SK-N-SH treated with all-trans-retinoic acid at 6 μM for 48 hours (cell line): Measurements from ENCODE around the gene LRRC4C.
"Not testable (repeated sequence)": the region's sequence is repeated elsewhere in the genome, so short reads cannot be mapped to it uniquely, and the experiment has no call there.

Experiments
- ATAC-seq: fragments of 200-7000 bp; cut with Tn5 transposase; 3 replicates; pipeline ENCODE4 v1.9.1; 2020; ENCODE audit warnings: mild to moderate bottlenecking, moderate library complexity
- ARNTL ChIP-seq: fragments of 450-650 bp; formaldehyde crosslinking; IDR thresholded peaks from 2 replicates; pipeline ENCODE4 v1.5.0; 2020; ENCODE audit warnings: low read depth, mild to moderate bottlenecking, moderate library complexity, borderline replicate concordance
- BACH2 ChIP-seq: fragments of 250-450 bp; sonication (Bioruptor Pico); IDR thresholded peaks from 2 replicates; pipeline ENCODE4 v1.9.0; 2021; ENCODE audit warnings: mild to moderate bottlenecking, borderline replicate concordance
- CSDC2 ChIP-seq: fragments of 250-450 bp; sonication (Bioruptor Pico); IDR thresholded peaks from 2 replicates; pipeline ENCODE4 v1.5.0; 2020; ENCODE audit warnings: mild to moderate bottlenecking, moderate library complexity
- GLIS3 ChIP-seq: fragments of 250-450 bp; sonication (Bioruptor Pico); IDR thresholded peaks from 2 replicates; pipeline ENCODE4 v1.5.0; 2020; ENCODE audit warnings: mild to moderate bottlenecking, moderate library complexity
- ISL1 ChIP-seq: fragments of 250-450 bp; sonication (Bioruptor Pico); IDR thresholded peaks from 2 replicates; pipeline ENCODE4 v2.1.2; 2022; ENCODE audit warnings: mild to moderate bottlenecking, moderate library complexity
- OSR1 ChIP-seq: fragments of 250-450 bp; sonication (Bioruptor Pico); IDR thresholded peaks from 2 replicates; pipeline ENCODE4 v1.8.0; 2022; ENCODE audit warnings: moderate library complexity, mild to moderate bottlenecking, inconsistent platforms
- PPARA ChIP-seq: fragments of 250-450 bp; sonication (Bioruptor Pico); IDR thresholded peaks from 2 replicates; pipeline ENCODE4 v1.5.0; 2020; ENCODE audit warnings: mild to moderate bottlenecking, borderline replicate concordance
- RARB ChIP-seq: fragments of 250-450 bp; sonication (Bioruptor Pico); IDR thresholded peaks from 2 replicates; pipeline ENCODE4 v1.8.0; 2021; ENCODE audit warnings: mild to moderate bottlenecking, moderate library complexity
- SNAI2 ChIP-seq: fragments of 250-450 bp; sonication (Bioruptor Pico); IDR thresholded peaks from 2 replicates; pipeline ENCODE4 v1.5.0; 2020; ENCODE audit warnings: mild to moderate bottlenecking, moderate library complexity
- TCF4 ChIP-seq: fragments of 250-450 bp; sonication (Bioruptor Pico); IDR thresholded peaks from 2 replicates; pipeline ENCODE4 v1.8.0; 2021; ENCODE audit warnings: mild to moderate bottlenecking, moderate library complexity, borderline replicate concordance
- TOX ChIP-seq: fragments of 250-450 bp; sonication (Bioruptor Pico); IDR thresholded peaks from 2 replicates; pipeline ENCODE4 v1.8.0; 2021; ENCODE audit warnings: mild to moderate bottlenecking, moderate library complexity, borderline replicate concordance
- TSHZ2 ChIP-seq: fragments of 250-450 bp; sonication (Bioruptor Pico); IDR thresholded peaks from 2 replicates; pipeline ENCODE4 v1.5.0; 2020; ENCODE audit warnings: mild to moderate bottlenecking, moderate library complexity
- ZC3H10 ChIP-seq: fragments of 250-450 bp; sonication (Bioruptor Pico); IDR thresholded peaks from 2 replicates; pipeline ENCODE4 v1.5.1; 2021; ENCODE audit warnings: mild to moderate bottlenecking, moderate library complexity
- ZFP3 ChIP-seq: fragments of 250-450 bp; sonication (Bioruptor Pico); IDR thresholded peaks from 2 replicates; pipeline ENCODE4 v1.5.0; 2020; ENCODE audit warnings: mild to moderate bottlenecking, moderate library complexity
- ZFP30 ChIP-seq: fragments of 450-650 bp; formaldehyde crosslinking; IDR thresholded peaks from 2 replicates; pipeline ENCODE4 v1.5.0; 2022; ENCODE audit warnings: mild to moderate bottlenecking, moderate library complexity
- ZNF565 ChIP-seq: fragments of 450-650 bp; formaldehyde crosslinking; conservative IDR thresholded peaks from 2 replicates; pipeline ENCODE4 v1.5.0; 2020; ENCODE audit warnings: low read depth, mild to moderate bottlenecking, moderate library complexity
- ZNF70 ChIP-seq: fragments of 450-650 bp; formaldehyde crosslinking; IDR thresholded peaks from 2 replicates; pipeline ENCODE4 v1.5.0; 2020; ENCODE audit warnings: mild to moderate bottlenecking, moderate library complexity
- ZNF8 ChIP-seq: fragments of 450-650 bp; formaldehyde crosslinking; IDR thresholded peaks from 2 replicates; pipeline ENCODE4 v1.5.0; 2020; ENCODE audit warnings: mild to moderate bottlenecking, moderate library complexity
- TF ChIP-seq, protein P1 (sequence below): fragments of 250-450 bp; sonication (Bioruptor Pico); IDR thresholded peaks from 2 replicates; pipeline ENCODE4 v1.8.0; 2021; ENCODE audit warnings: low read depth, mild to moderate bottlenecking, moderate library complexity, borderline replicate concordance
- TF ChIP-seq, protein P2 (sequence below): fragments of 250-450 bp; sonication (Bioruptor Pico); IDR thresholded peaks from 2 replicates; pipeline ENCODE4 v1.5.1; 2021; ENCODE audit warnings: mild to moderate bottlenecking, moderate library complexity
- TF ChIP-seq, protein P3 (sequence below): fragments of 250-450 bp; sonication (Bioruptor Pico); IDR thresholded peaks from 2 replicates; pipeline ENCODE4 v1.8.0; 2020; ENCODE audit warnings: mild to moderate bottlenecking, moderate library complexity, borderline replicate concordance

The LRRC4C gene

DNA sequence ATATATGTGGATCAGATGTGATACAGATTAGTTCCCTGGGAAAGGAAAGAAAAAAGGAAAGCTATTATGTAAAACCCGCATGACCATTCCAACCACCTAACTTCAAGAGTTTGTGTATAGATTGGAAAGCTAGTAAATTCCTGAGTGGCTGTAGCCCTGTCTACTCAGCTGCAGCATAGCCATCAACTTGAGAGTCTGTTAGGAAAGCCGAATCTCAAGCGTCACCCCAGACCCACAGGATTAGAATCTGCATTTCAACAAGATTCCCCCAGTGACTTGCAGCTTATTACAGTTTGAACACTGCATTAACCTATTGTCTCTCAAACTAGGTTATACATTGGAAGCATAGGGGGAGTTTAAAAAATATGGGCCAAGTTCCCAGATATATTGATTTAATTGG, 921.7 kb downstream of the LRRC4C start:
- ATAC-seq, result no peak
- TF ChIP-seq ZFP30 (CRISPR knock-in tag), result no peak
- TF ChIP-seq, protein P1, sequence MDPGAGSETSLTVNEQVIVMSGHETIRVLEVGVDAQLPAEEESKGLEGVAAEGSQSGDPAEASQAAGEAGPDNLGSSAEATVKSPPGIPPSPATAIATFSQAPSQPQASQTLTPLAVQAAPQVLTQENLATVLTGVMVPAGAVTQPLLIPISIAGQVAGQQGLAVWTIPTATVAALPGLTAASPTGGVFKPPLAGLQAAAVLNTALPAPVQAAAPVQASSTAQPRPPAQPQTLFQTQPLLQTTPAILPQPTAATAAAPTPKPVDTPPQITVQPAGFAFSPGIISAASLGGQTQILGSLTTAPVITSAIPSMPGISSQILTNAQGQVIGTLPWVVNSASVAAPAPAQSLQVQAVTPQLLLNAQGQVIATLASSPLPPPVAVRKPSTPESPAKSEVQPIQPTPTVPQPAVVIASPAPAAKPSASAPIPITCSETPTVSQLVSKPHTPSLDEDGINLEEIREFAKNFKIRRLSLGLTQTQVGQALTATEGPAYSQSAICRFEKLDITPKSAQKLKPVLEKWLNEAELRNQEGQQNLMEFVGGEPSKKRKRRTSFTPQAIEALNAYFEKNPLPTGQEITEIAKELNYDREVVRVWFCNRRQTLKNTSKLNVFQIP, result no peak
- TF ChIP-seq ZNF70, result no peak
- TF ChIP-seq TCF4 (CRISPR knock-in tag), result no peak
- TF ChIP-seq GLIS3 (CRISPR knock-in tag), result no peak
- TF ChIP-seq ZNF565, result no peak
- TF ChIP-seq ZFP3 (CRISPR knock-in tag), result no peak
- TF ChIP-seq OSR1 (CRISPR knock-in tag), result no peak
- no peak for TF ChIP-seq PPARA (CRISPR knock-in tag)
- TF ChIP-seq BACH2 (CRISPR knock-in tag), result no peak
- no peak for TF ChIP-seq SNAI2 (CRISPR knock-in tag)
- TF ChIP-seq TSHZ2 (CRISPR knock-in tag), result no peak
- TF ChIP-seq ISL1 (CRISPR knock-in tag), result no peak
- TF ChIP-seq, protein P2, sequence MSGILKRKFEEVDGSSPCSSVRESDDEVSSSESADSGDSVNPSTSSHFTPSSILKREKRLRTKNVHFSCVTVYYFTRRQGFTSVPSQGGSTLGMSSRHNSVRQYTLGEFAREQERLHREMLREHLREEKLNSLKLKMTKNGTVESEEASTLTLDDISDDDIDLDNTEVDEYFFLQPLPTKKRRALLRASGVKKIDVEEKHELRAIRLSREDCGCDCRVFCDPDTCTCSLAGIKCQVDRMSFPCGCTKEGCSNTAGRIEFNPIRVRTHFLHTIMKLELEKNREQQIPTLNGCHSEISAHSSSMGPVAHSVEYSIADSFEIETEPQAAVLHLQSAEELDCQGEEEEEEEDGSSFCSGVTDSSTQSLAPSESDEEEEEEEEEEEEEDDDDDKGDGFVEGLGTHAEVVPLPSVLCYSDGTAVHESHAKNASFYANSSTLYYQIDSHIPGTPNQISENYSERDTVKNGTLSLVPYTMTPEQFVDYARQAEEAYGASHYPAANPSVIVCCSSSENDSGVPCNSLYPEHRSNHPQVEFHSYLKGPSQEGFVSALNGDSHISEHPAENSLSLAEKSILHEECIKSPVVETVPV (CRISPR knock-in tag), result no peak
- TF ChIP-seq CSDC2 (CRISPR knock-in tag), result no peak
- TF ChIP-seq RARB (CRISPR knock-in tag), result no peak
- no peak for TF ChIP-seq ZC3H10
- TF ChIP-seq, protein P3, sequence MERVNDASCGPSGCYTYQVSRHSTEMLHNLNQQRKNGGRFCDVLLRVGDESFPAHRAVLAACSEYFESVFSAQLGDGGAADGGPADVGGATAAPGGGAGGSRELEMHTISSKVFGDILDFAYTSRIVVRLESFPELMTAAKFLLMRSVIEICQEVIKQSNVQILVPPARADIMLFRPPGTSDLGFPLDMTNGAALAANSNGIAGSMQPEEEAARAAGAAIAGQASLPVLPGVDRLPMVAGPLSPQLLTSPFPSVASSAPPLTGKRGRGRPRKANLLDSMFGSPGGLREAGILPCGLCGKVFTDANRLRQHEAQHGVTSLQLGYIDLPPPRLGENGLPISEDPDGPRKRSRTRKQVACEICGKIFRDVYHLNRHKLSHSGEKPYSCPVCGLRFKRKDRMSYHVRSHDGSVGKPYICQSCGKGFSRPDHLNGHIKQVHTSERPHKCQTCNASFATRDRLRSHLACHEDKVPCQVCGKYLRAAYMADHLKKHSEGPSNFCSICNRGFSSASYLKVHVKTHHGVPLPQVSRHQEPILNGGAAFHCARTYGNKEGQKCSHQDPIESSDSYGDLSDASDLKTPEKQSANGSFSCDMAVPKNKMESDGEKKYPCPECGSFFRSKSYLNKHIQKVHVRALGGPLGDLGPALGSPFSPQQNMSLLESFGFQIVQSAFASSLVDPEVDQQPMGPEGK (CRISPR knock-in tag), result no peak
- TF ChIP-seq ARNTL, result no peak

GRCh38 chr11:40522080-40522479, 937.4 kb downstream of the LRRC4C start:
- ATAC-seq, result not testable (repeated sequence)

DNA sequence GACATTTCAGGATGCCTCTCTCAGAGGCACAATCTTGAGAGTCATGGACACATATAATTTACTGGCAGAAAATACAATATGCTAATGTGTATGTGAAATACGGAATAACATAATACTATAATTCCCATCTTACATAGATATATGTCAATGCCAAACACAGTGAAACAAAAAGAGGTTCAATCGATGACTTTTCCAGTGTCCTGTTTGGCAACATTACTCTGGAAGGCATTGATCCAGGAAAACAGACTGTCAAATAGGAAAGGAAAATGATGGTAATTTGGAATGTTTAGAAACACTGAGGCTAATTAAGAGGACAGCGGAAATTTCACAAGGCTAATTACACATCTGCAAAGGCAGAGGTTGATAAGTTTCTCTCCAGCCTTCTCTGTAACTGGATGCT, 942.3 kb downstream of the LRRC4C start:
- ATAC-seq, result no peak

More for the DNA sequence above, 942.3 kb downstream of the LRRC4C start:
- TF ChIP-seq SNAI2 (CRISPR knock-in tag) (no peak), TOX (CRISPR knock-in tag) (no peak), ARNTL (no peak), ZFP3 (CRISPR knock-in tag) (no peak), OSR1 (CRISPR knock-in tag) (no peak), TSHZ2 (CRISPR knock-in tag) (no peak), BACH2 (CRISPR knock-in tag) (no peak), ZC3H10 (no peak), ZNF8 (CRISPR knock-in tag) (no peak), TCF4 (CRISPR knock-in tag) (no peak), ZNF565 (no peak), GLIS3 (CRISPR knock-in tag) (no peak)
- TF ChIP-seq, protein P2 (CRISPR knock-in tag), result no peak
- TF ChIP-seq, protein P1, result no peak
